GM18870 (cell line): ENCODE data around the gene DIP2C.
"Not testable (repeated sequence)": the region's sequence is repeated elsewhere in the genome, so short reads cannot be mapped to it uniquely, and the experiment has no call there.

ENCODE experiments used
- ATAC-seq: cut with Tn5 transposase; IDR thresholded peaks from one replicate; pipeline ENCODE4 v1.9.1; 2021; ENCODE audit warnings: moderate library complexity; ENCODE audit not compliant: unreplicated experiment

The DIP2C gene

DNA sequence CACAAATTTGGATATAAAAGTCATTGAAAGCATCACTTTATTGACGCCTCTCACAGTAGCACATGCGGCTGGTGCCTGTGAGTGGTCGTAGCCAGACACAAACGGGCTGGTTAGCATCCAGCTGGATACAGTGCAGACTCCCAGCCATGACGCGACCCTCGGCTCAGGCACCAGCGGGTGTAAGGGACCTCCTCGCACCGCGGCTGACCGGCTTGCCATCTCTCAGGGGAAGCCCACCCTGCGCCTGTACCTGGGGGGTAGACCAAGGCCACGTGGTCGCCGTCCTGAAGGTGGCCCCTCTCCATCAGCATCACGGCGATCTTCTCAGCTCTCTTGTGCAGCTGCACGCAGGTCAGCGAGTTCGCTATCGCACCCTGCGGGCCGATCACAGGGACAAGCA is 340.4 kb downstream of the DIP2C start:
- ATAC-seq, result no peak

DNA sequence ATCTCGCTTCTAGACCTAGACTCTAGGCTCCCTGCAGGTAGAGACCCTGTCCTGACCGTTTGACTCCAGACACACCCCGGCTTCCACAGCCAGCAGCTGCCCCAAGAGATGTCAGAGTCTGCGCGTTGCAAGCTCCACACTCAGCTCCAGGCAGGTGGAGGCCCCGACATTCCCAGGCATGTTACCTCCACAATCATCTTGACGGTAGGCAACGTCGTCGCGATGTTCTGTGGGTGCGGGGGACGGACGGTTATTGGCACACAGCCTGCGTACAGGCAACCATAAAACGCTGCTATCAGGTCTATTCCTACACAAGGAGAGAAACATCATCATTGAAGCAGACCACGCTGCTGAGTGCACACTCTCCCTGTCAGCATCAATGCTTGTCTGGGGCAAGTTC is 341.0 kb downstream of the DIP2C start:
- ATAC-seq, result no peak

DNA sequence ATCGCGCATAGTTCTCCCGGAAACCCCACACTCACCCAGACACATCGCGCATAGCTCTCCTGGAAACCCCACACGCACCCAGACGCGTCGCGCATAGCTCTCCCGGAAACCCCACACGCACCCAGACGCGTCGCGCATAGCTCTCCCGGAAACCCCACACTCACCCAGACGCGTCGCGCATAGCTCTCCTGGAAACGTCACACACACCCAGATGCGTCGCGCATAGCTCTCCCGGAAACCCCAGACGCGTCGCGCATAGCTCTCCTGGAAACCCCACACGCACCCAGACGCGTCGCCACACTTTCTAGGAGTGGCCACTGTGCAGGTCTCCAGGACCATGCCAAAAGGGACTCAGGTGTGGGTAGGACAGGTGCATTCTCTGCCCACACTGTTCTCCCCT is 341.7 kb downstream of the DIP2C start:
- ATAC-seq, result not testable (repeated sequence)

DNA sequence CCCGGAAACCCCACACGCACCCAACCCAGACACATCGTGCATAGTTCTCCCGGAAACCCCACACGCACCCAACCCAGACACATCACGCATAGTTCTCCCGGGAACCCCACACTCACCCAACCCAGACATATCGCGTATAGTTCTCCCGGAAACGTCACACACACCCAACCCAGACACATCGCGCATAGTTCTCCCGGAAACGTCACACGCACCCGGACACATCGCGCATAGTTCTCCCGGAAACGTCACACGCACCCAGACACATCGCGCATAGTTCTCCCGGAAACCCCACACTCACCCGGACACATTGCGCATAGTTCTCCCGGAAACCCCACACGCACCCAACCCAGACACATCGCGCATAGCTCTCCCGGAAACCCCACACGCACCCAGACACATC is 342.3 kb downstream of the DIP2C start:
- ATAC-seq, result not testable (repeated sequence)

DNA sequence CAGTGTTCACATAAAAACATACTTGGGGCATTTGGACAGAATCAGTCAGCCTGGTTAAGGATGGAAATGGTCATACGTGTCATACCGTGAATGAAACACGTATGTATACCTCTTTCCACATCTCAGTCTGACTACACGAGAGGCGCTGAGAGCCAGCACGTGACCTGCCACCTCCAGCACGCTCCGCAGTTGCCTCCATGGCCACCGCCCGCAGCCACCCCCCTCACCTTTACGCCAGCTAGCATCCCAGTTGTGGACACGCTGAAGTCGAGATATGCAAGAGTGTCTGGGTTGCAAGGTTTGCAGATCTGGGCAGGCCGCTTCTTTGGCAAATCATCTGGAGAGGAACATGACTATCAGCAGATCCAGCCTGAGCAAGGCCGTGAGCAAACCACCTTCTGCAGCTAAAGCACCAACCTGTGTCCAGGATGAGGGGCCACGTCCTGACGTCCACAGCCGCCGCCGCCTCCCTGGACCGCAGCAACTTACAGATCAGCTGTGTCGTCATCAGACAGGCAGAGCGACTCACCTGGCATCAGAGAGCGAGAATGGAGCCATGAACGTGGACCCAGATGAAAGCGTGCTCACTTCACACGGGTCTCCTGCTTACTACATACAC is 344.8 kb downstream of the DIP2C start:
- ATAC-seq, result no peak

DNA sequence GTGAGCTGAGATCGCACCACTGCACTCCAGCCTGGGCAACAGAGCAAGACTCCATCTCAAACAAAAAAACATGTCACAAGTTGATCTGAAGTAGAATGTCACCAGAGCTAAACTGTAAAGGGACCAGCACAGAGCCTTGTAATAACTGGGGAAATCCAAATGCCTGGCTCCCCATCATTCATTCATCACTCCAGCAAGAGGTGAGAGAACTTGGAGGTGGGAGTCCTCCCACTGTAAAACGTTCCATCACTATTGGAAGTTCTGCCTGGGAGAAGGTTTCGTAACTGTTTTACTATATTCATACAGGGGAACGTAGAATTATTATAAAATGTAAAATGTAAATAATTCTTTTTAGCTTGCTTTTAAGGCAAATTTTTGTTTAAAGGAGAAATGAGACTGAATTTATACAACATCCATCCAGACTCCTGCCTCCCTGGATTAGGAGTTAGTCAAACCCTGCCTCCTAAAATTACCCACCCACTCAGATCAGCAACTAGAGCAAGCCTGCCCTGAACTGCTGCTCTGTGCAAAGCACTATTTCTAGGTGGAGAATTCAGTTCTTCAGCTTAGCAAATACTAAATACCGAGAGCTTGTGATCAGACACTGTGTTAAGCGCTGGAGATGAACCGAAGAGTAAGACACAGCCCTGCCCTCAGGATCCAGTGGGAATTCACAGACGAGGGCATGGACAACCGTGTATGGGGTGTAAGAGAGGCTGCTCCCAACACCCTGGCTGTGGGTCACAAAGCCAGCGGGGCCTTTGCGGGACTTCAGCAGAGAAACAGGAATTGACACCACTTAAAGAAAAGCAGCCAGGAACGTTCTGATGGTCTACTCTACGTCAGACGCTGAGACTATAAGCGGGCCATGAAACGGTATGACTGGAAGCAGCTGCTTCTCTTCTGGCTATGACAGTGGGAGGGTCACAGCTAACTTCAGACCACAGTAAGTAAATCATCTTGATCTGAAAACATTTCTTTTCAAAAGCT is 345.9 kb downstream of the DIP2C start:
- no peak for ATAC-seq

DNA sequence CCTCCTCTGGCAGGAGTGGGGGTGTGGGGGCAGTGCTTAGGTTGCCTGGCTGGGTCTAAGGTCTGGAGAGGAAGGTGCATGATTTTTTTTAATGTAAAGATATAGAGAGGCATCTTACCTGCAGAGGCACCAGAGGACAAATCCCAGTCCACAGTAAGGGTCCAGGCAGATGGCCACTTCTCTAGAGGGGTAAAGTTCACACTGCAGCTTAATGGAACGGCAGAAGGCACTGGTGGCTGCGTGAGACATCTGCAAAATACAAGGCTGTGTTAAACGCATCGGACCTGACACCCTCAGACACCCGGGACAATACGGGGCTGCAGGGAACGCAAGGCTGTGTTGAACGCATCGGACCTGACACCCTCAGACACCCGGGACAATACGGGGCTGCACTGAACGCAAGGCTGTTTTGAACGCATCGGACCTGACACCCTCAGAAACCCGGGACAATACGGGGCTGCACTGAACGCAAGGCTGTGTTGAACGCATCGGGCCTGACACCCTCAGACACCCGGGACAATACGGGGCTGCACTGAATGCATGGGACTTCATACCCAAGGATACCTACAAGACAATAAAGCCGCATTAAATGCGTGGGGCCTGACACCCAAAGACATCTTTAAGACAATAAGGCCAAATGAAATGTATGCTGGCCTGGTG is 348.3 kb downstream of the DIP2C start:
- ATAC-seq, result no peak

DNA sequence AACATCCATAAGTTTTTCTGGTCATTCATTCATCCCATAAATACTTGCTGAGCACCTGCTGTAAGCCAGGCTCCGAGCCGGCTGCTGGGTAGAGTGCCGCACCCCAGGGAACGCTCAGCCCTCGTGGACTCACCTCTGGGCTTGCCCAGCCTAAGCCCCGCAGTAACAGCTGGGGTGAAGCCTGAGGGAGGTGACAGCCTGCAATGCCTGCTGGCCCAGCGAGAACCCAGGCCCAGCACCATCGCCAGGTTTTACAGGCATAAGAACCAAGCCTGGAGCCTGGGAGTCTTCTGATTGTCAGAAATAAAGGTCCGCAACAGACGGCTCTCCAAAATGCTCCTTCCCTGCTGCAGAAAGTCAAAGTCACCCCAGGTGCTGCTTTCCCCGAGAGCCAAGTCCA is 348.8 kb downstream of the DIP2C start:
- no peak for ATAC-seq

DNA sequence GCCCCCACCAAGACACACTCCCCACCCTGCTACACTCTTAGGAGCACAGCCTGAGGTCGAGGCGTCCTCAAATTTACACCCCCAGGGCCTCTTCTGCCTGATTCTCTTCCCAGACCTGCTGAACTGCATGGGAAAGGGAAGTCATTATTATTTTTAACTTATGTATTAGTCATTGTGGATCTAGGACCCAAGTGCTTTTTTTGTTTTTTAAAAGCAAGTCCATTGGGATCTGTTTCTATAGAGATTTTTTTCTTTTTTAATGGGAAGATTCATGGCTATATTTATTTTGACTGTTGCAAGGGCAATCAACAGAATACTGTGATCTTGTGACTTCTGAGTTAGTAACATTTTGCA is 350.5 kb downstream of the DIP2C start:
- ATAC-seq, result no peak

DNA sequence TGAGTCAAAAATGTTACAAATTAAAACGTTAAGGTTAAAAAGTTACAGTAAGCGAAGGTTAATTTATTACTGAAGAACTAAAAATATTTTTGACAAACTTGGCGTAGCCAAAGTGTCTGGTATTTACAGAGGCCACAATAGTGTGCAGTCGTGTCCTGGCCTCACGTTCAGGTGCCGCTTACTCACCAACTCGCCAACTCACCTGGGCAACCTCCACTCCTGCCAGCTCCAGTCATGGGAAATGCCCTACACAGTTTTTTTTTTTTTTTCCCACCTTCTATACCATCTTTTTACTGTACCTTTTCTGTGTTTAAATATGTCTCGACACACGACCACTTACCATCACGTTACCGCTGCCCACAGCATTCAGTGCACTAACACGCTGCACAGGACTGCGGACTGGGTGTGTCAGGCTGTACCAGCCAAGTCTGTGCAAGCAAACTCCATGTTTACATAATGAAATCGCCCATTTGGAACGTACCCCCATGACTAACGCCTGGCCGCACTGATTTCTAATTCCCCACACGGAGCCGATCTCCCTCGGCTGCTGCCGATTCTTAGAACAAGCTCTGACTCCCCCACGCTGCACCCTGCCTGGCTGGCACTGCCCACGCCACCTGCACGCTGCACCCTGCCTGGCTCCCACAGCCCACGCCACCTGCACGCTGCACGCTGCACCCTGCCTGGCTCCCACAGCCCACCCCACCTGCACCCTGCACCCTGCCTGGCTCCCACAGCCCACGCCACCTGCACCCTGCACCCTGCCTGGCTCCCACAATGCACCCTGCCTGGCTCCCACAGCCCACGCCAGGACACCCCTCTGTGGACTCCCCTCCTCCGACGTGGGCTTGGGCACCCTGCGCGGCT is 351.1 kb downstream of the DIP2C start:
- no peak for ATAC-seq

DNA sequence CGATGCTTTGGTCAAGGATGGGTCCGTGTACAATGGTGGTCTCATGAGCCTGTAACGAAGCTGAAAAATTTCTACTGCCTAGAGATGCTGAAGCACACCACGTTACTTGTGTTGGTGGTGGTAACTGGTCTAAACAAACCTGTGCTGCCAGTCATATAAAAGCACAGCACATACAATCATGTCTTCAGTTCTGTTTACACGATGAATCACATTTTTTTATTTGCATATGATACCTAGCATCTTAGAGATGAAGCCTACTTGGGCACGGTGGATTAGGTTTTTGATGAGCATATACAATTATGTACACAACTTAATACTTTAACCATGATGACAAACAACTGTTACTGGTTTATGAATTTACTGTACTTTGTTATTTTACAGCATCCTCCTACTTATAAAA is 353.2 kb downstream of the DIP2C start:
- no peak for ATAC-seq

DNA sequence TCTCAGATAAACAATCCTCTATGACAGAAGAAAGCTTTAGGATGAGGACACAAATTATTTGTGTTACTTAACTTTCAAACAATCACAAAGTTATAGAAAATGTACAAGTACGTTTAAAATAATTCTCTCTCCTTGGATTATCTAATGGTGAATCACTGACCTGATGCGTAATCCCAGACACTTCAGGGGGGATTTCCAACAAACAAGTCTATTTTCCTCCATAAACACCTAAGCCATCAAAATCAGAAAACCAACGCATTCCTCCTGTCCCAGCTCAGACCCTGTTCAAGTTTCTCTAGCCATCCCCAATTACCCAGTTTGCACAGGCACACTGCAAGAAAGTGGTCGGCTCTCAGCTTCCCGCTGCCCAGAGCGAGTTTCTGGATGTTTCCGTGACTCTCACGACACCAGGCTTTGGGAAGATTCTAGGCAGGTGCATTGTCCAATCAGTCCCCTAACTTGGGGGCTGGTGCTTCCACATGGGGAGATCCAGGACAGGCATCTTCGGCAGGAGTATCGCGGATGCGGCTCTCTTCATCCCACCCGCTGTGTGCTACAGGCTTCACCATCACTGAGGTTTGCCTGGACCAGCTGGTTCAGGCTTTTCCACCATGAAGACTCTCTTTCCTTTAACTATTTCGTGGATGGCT is 354.2 kb downstream of the DIP2C start:
- ATAC-seq, result no peak

DNA sequence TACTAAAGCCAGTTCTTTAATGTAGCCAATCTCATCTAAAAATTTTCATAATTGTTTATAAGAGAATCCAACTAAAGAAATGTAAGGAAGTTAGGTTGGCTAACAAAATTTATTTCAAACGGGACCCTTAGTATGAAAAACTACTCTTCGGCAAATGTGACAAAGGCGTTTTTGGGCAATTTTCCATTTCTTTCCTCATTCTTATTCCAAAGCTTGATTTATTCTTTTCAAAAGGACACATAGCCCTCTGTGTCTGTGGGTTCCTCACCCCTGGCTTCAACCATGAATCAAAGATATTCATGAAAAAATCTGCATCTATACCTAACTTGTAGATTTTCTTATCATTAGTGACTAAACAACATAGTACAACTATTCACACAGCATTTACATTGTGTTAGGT is 358.3 kb downstream of the DIP2C start:
- ATAC-seq, result no peak

DNA sequence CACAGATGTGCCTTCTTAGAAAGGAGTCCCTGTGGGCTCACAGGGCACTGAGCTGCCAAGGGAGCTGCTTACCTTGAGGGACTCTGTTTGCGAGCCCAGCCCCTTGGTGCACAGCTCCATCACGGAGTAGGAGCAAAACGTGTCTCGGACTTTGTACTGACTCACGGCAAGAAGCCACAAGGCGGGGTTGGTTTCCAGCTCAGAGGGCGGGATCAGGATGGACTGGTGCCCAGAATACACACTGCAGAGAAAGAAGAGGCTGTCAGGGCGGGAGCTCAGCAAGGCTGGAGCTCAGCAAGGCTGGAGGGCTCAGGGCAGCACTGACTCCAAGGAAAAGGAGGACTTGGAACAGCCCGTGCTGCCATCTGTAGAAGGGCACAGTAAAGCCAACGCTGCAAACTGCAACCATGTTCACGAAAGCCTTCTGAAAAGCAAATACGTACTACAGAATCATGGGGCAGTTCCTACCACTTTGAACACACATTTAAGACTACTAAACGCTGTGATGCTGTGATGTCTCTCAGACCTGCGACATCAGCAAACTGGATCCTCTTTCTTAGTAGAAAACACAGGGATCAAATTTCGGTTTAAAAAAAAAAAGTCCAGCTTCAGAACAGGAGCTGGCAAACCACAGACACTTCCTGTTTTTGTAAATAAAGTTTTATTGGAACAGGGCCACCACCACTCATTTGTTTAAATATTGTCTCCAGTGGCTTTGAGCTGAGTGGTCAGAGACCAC is 359.9 kb downstream of the DIP2C start:
- ATAC-seq, result no peak

DNA sequence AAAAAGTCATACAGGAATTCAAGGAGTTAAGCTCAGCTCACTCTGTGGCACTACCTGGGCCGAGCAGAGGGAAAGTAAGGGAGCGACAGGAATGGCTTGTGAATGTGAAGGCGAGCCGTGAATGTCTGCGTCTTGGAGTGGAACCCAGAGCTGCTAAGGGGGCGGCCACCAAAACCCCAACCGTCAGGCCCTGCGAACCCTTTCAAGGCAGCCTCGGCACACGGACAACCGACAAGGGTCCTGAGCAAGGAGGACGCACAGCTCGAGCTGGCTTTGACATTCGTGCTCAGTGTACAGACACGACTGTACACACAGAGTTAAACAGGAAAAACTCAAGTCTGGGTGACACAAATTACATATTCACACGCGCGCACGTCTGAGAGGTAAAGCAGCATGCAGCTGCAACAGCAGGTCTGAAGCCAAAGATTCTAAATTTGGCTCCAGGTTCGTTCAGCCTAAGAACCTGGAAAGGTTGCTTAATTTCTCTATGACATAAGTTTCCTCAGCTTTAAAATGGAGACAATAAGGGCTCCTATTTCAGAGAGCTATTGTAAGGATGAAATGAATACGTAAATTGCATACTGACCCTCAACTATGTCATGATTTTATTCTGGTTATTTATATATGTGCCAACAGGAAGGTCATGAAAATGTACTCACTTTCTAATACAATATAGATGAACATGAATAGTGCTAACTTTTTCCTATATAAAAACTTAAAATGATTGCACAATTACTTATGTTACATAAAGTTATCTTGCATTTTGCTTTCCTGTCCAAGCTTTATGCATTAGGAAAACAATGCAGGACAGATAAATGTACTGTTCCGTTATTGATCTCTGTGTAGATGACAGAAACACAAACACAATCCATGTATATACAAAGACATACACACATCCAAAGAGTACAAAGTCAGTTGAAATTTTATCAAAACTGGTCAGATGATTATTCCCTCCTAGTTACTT is 361.3 kb downstream of the DIP2C start:
- no peak for ATAC-seq

DNA sequence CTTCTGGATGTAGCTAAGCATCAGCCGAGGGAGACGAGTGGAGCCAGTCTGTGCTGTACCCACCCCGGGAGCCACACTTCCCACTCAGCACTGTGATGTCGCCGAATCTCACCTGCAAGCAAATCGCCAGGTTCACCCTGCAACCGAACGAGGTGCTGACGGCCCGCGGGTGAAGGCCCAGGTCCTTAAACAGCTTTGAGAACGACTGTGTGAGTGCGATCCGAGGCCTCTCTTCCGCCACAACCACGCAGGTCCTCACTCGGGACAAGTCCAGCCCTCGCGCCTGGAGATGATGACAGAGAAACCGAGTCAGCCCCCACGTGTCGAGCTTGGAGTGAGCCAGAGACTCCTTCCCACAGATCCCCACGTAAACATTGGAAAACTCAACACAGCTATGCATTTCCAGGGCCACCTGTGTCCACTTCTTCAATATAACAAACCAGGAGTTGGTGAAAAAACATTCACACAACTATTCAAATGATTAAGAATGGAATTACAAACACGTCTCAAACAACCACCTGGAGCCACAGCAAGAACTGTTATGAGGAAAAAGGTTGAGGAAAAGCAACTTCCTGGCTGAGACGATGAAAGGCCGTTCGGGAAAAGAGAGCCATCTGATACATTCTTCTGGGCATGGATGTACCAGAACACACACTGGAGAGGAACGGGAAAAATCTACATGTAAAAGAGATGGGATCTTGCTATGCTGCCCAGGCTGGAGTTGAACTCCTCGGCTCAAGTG is 362.4 kb downstream of the DIP2C start:
- no peak for ATAC-seq

DNA sequence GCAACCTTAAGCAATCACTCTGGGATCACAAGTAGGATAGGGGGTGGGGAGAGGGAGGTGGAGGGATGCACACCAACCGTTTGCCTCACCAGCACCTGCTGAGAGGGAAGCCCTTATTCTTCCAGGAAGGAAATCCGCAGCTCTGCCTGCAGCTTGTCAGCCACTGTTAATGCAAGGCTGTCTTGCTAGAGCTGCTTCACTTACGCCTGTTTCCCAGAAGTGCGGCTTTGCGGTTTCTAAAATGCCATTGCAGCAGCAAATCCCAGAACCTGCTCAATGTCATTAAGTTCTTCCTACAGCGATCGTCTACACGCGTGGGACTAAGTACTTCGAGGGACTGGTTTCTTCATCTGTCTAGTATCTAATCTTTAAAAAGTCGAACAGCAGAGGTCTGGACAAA is 363.1 kb downstream of the DIP2C start:
- ATAC-seq, result no peak

DNA sequence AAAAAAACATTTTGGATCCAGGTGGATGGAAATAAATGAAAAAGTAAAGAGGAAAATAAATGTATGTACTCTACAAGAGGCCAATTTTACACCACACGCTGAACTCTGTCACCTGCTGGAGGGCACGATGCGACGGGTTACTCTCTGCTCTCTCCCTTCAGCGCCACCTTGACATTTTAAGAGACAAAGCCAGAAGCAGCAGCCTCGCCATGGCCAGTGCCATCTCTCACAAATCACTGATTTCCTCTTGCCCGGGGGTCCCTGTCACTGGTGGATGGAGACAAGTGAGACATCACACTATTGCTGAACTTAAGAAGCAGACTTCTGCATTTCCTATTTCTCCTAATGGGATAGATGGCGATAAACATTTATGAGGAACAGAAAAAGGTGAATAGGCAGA is 364.2 kb downstream of the DIP2C start:
- no peak for ATAC-seq
